Measurements from ENCODE around the gene LYSMD3. TPM values are rescaled to one million over a fixed set of nuclear protein-coding genes. Genes with fewer than 3 reads are reported as not detected.

Gene LYSMD3
- total RNA-seq, 4 donors from 2014 or later: 6.4 to 13.7 (median 8.4) TPM

GRCh38 chr5:90553711-90554110 lies 24.3 kb upstream of the LYSMD3 start:
- no peak for DNase-seq (ENCODE audit: low spot score in 2 of 2)
- H3K4me1 ChIP-seq: peaks cover 9% of the 10 kb centered on the region
- TF ChIP-seq EP300 (IDR thresholded peaks at IDR 0.05) (no peak), POLR2A (IDR thresholded peaks at IDR 0.05) (no peak), CTCF (IDR thresholded peaks at IDR 0.05) (no peak), POLR2AphosphoS5 (IDR thresholded peaks at IDR 0.05) (no peak)
- H3K27ac ChIP-seq: no peak overlapping the region
- H3K36me3 ChIP-seq: no peaks in the 10 kb centered on the region
- H3K4me3 ChIP-seq: no peak overlapping the region
- peaks cover 25% of the 10 kb centered on the region for H3K27me3 ChIP-seq
- no peaks in the 10 kb centered on the region for H3K9me3 ChIP-seq

- Histone ChIP-seq H3K4me3 (no peak overlapping the region), H3K9me3 (no peaks in the 10 kb centered on the region), H3K27me3 (peaks cover 13% of the 10 kb centered on the region), H3K36me3 (no peaks in the 10 kb centered on the region), H3K27ac (no peak overlapping the region), H3K4me1 (no peaks in the 10 kb centered on the region)
- DNase-seq (ENCODE audit: low spot score in 2 of 2): no peak
- WGBS: 78% methylated on average over 5 of the region's 5 CpGs
- TF ChIP-seq POLR2A (IDR thresholded peaks at IDR 0.05): no peak
- TF ChIP-seq EP300 (IDR thresholded peaks at IDR 0.05): no peak
- no peak for TF ChIP-seq CTCF (IDR thresholded peaks at IDR 0.05)
- no peak for TF ChIP-seq POLR2AphosphoS5 (IDR thresholded peaks at IDR 0.05)
Measured at GRCh38 chr5:90551376-90551775, 22.0 kb upstream of the LYSMD3 start.

GRCh38 chr5:90550963-90551362 lies 21.6 kb upstream of the LYSMD3 start:
- DNase-seq (ENCODE audit: low spot score in 2 of 2): no peak
- TF ChIP-seq CTCF (IDR thresholded peaks at IDR 0.05) (no peak), POLR2AphosphoS5 (IDR thresholded peaks at IDR 0.05) (no peak), EP300 (IDR thresholded peaks at IDR 0.05) (no peak), POLR2A (IDR thresholded peaks at IDR 0.05) (no peak)
- Histone ChIP-seq H3K36me3 (no peaks in the 10 kb centered on the region), H3K27ac (no peak overlapping the region), H3K9me3 (no peaks in the 10 kb centered on the region), H3K27me3 (peaks cover 9% of the 10 kb centered on the region), H3K4me3 (no peak overlapping the region), H3K4me1 (no peaks in the 10 kb centered on the region)
- 79% methylated on average over 3 of the region's 3 CpGs for WGBS

- no peak for TF ChIP-seq CTCF (IDR thresholded peaks at IDR 0.05)
- WGBS: 89% methylated on average over 2 of the region's 2 CpGs
- no peak overlapping the region for H3K27ac ChIP-seq
- H3K9me3 ChIP-seq: no peaks in the 10 kb centered on the region
- no peak for DNase-seq (ENCODE audit: low spot score in 2 of 2)
- no peaks in the 10 kb centered on the region for H3K4me1 ChIP-seq
- H3K4me3 ChIP-seq: no peak overlapping the region
- peaks cover 11% of the 10 kb centered on the region for H3K27me3 ChIP-seq
- no peaks in the 10 kb centered on the region for H3K36me3 ChIP-seq
Measured at GRCh38 chr5:90549729-90550275, 20.4 kb upstream of the LYSMD3 start.

- TF ChIP-seq EP300 (IDR thresholded peaks at IDR 0.05) (no peak), CTCF (IDR thresholded peaks at IDR 0.05) (no peak), POLR2A (IDR thresholded peaks at IDR 0.05) (no peak), POLR2AphosphoS5 (IDR thresholded peaks at IDR 0.05) (no peak)
- Histone ChIP-seq H3K9me3 (no peaks in the 10 kb centered on the region), H3K4me1 (no peaks in the 10 kb centered on the region), H3K27me3 (peaks cover 11% of the 10 kb centered on the region), H3K4me3 (no peak overlapping the region), H3K27ac (no peak overlapping the region), H3K36me3 (no peaks in the 10 kb centered on the region)
- no peak for DNase-seq (ENCODE audit: low spot score in 2 of 2)
Measured at GRCh38 chr5:90549223-90549622, 19.8 kb upstream of the LYSMD3 start.
